ENCODE measurements around the gene RPS29.

Gene RPS29

GRCh38 chr14:49550286-49551184, 35.6 kb downstream of the RPS29 start:
- peaks cover 4% of the 10 kb centered on the region for H3K27me3 Mint-ChIP-seq (ENCODE audit: low read depth)
- no peak for DNase-seq (ENCODE audit: low spot score)
- no peaks in the 10 kb centered on the region for H3K9me3 Mint-ChIP-seq
- no peak overlapping the region for H3K27ac Mint-ChIP-seq
- no peaks in the 10 kb centered on the region for H3K4me1 Mint-ChIP-seq (ENCODE audit: low read depth)
- H3K4me3 Mint-ChIP-seq = no peak overlapping the region
- H3K36me3 Mint-ChIP-seq (ENCODE audit: low read depth) = no peaks in the 10 kb centered on the region

DNA sequence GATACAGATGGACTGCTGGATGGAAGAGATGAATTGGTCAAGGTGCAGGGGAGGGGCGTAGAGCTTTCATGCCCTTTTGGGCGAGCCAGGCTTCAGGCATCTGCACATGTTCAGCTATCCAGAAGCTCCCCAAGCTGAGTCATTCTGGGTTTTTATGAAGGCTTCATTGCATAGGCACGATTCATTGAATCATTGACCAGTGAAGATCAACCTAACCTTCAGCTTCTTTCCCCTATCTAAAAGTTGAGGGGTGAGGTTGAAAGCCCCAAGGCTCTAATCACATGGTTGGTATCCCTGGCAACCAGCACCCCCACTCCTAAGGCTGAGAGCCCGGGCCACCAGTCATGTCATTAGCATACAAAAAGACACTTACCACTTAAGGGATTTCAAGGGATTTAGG, 36.3 kb downstream of the RPS29 start:
- no peaks in the 10 kb centered on the region for H3K36me3 Mint-ChIP-seq (ENCODE audit: low read depth)
- peaks cover 4% of the 10 kb centered on the region for H3K27me3 Mint-ChIP-seq (ENCODE audit: low read depth)
- no peak for DNase-seq (ENCODE audit: low spot score)
- no peaks in the 10 kb centered on the region for H3K4me1 Mint-ChIP-seq (ENCODE audit: low read depth)
- no peak overlapping the region for H3K4me3 Mint-ChIP-seq
- no peaks in the 10 kb centered on the region for H3K9me3 Mint-ChIP-seq
- H3K27ac Mint-ChIP-seq = no peak overlapping the region

DNA sequence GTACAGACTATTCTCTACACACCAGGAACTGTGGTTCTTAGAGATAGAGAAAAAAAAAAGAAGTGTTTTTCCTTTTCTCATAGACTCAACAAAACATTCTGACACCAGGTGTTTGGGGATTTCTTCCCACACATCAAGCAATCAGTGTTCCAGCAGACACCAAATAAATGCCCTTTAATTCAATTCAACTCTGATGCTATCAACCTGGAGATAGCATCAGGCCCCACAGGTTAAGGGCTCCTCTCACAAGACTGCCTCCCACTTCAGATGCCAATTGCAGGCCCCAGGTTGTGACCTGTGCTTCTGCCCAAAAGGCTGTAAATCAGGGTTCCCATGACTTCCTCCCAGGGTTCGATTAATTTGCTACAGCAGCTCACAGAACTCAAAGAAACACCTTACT, 36.7 kb downstream of the RPS29 start:
- no peaks in the 10 kb centered on the region for H3K36me3 Mint-ChIP-seq (ENCODE audit: low read depth)
- no peak for DNase-seq (ENCODE audit: low spot score)
- no peak overlapping the region for H3K27ac Mint-ChIP-seq
- H3K4me1 Mint-ChIP-seq (ENCODE audit: low read depth) = no peaks in the 10 kb centered on the region
- H3K27me3 Mint-ChIP-seq (ENCODE audit: low read depth) = peaks cover 4% of the 10 kb centered on the region
- no peak overlapping the region for H3K4me3 Mint-ChIP-seq
- H3K9me3 Mint-ChIP-seq = no peaks in the 10 kb centered on the region

GRCh38 chr14:49546766-49547165, 39.4 kb downstream of the RPS29 start:
- no peak overlapping the region for H3K27ac Mint-ChIP-seq
- H3K27me3 Mint-ChIP-seq (ENCODE audit: low read depth) = peaks cover 4% of the 10 kb centered on the region

GRCh38 chr14:49545716-49546115, 40.5 kb downstream of the RPS29 start:
- Mint-ChIP-seq H3K9me3 (peaks cover 7% of the 10 kb centered on the region), H3K27ac (no peak overlapping the region), H3K4me1 (ENCODE audit: low read depth) (no peaks in the 10 kb centered on the region), H3K36me3 (ENCODE audit: low read depth) (no peaks in the 10 kb centered on the region), H3K4me3 (no peak overlapping the region), H3K27me3 (ENCODE audit: low read depth) (no peaks in the 10 kb centered on the region)
- DNase-seq (ENCODE audit: low spot score) = no peak

More at GRCh38 chr14:49546766-49547165, 39.4 kb downstream of the RPS29 start:
- Mint-ChIP-seq H3K9me3 (peaks cover 4% of the 10 kb centered on the region), H3K4me3 (no peak overlapping the region), H3K36me3 (ENCODE audit: low read depth) (no peaks in the 10 kb centered on the region), H3K4me1 (ENCODE audit: low read depth) (no peaks in the 10 kb centered on the region)
- no peak for DNase-seq (ENCODE audit: low spot score)

DNA sequence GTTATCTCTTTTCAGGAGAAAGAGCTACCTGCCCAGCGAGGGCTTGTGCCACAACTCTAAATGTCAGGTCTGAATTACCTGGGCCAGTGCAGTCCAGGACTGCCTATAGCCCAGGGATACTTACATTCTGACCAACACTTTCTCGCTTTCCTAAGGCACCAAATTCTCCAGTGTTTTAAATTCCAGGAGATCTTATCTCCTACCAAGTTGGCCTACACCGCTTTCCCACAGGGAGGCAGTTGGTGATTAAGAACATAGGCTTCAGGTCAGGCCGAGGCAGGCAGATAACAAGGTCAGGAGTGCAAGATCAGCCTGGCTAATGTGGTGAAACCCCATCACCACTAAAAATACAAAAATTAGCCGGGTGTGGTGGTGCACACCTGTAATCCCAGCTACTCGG, 41.1 kb downstream of the RPS29 start:
- H3K4me3 Mint-ChIP-seq = no peak overlapping the region
- H3K4me1 Mint-ChIP-seq (ENCODE audit: low read depth) = no peaks in the 10 kb centered on the region
- no peaks in the 10 kb centered on the region for H3K36me3 Mint-ChIP-seq (ENCODE audit: low read depth)
- no peak overlapping the region for H3K27ac Mint-ChIP-seq
- H3K9me3 Mint-ChIP-seq = peaks cover 7% of the 10 kb centered on the region
- no peak for DNase-seq (ENCODE audit: low spot score)
- H3K27me3 Mint-ChIP-seq (ENCODE audit: low read depth) = no peaks in the 10 kb centered on the region

- Mint-ChIP-seq H3K4me3 (no peak overlapping the region), H3K9me3 (peaks cover 7% of the 10 kb centered on the region), H3K27me3 (ENCODE audit: low read depth) (no peaks in the 10 kb centered on the region), H3K27ac (no peak overlapping the region), H3K4me1 (ENCODE audit: low read depth) (no peaks in the 10 kb centered on the region), H3K36me3 (ENCODE audit: low read depth) (no peaks in the 10 kb centered on the region)
- no peak for DNase-seq (ENCODE audit: low spot score)
Measured at GRCh38 chr14:49541049-49541448, 45.1 kb downstream of the RPS29 start.

DNA sequence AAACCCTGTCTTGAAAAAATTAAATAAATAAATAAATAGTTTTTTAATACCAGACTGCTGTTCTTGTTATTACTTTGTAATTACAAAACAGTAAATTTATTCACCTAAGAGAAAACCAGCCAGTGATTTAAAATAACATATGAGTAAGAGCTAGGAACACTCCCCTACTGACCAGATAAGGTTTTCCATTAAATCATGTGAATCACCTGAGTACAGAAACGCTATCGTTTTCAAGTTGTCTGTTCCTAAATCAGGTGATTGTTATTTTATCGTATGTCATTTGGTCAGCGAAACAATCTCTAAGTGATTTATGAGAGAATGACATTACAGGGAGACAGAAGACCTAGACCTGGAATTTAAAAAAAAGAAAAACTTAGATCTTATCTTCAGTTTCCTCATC, 47.3 kb downstream of the RPS29 start:
- DNase-seq (ENCODE audit: low spot score) = no peak

More for the DNA sequence above, 47.3 kb downstream of the RPS29 start:
- Mint-ChIP-seq H3K4me3 (no peak overlapping the region), H3K27me3 (ENCODE audit: low read depth) (no peaks in the 10 kb centered on the region), H3K9me3 (peaks cover 7% of the 10 kb centered on the region), H3K36me3 (ENCODE audit: low read depth) (no peaks in the 10 kb centered on the region), H3K4me1 (ENCODE audit: low read depth) (no peaks in the 10 kb centered on the region), H3K27ac (no peak overlapping the region)
